HG02884 (cell line): Measurements from ENCODE around the gene SFMBT1.
"Not testable (repeated sequence)": the region's sequence is repeated elsewhere in the genome, so short reads cannot be mapped to it uniquely, and the experiment has no call there.

ENCODE experiments used
- ATAC-seq: cut with Tn5 transposase; IDR thresholded peaks from one replicate; pipeline ENCODE4 v1.9.1; 2021; ENCODE audit warnings: mild to moderate bottlenecking, moderate library complexity; ENCODE audit not compliant: unreplicated experiment

The SFMBT1 gene

GRCh38 chr3:53038679-53039375 lies 7.0 kb downstream of the SFMBT1 start:
- no peak for ATAC-seq

GRCh38 chr3:53035825-53036619 lies 9.9 kb downstream of the SFMBT1 start:
- ATAC-seq, result no peak

GRCh38 chr3:53035018-53035417 lies 10.9 kb downstream of the SFMBT1 start:
- not testable (repeated sequence) for ATAC-seq

- not testable (repeated sequence) for ATAC-seq
Observed at GRCh38 chr3:53034411-53034810, 11.5 kb downstream of the SFMBT1 start.

GRCh38 chr3:53032609-53033008 lies 13.3 kb downstream of the SFMBT1 start:
- no peak for ATAC-seq

GRCh38 chr3:53030619-53031449 lies 15.0 kb downstream of the SFMBT1 start:
- no peak for ATAC-seq

GRCh38 chr3:53028641-53029040 lies 17.2 kb downstream of the SFMBT1 start:
- ATAC-seq, result no peak

GRCh38 chr3:53027254-53027844 lies 18.5 kb downstream of the SFMBT1 start:
- ATAC-seq, result no peak

- ATAC-seq, result no peak
Observed at GRCh38 chr3:53026382-53027162, 19.3 kb downstream of the SFMBT1 start.

- no peak for ATAC-seq
Observed at GRCh38 chr3:53024315-53024714, 21.6 kb downstream of the SFMBT1 start.

GRCh38 chr3:53023072-53023823 lies 22.6 kb downstream of the SFMBT1 start:
- ATAC-seq, result no peak

- no peak for ATAC-seq
Observed at GRCh38 chr3:53022647-53023046, 23.2 kb downstream of the SFMBT1 start.

GRCh38 chr3:53016236-53016635 lies 29.6 kb downstream of the SFMBT1 start:
- no peak for ATAC-seq

- no peak for ATAC-seq
Observed at GRCh38 chr3:53011324-53011723, 34.5 kb downstream of the SFMBT1 start.

- no peak for ATAC-seq
Observed at GRCh38 chr3:53009826-53010539, 35.9 kb downstream of the SFMBT1 start.

GRCh38 chr3:53008932-53009331 lies 36.9 kb downstream of the SFMBT1 start:
- ATAC-seq, result no peak

- no peak for ATAC-seq
Observed at GRCh38 chr3:53005854-53006513, 39.9 kb downstream of the SFMBT1 start.

- no peak for ATAC-seq
Observed at GRCh38 chr3:53005338-53005737, 40.5 kb downstream of the SFMBT1 start.
